Measurements from ENCODE around the gene SPACA7.
"Not testable (repeated sequence)": the region's sequence is repeated elsewhere in the genome, so short reads cannot be mapped to it uniquely, and the experiment has no call there.

SPACA7 gene

GRCh38 chr13:112424098-112424497 lies 47.9 kb downstream of the SPACA7 start:
- no peak for DNase-seq (ENCODE audit: low read depth in 2 of 2)

- DNase-seq (ENCODE audit: low read depth in 2 of 2) = no peak
Measured at GRCh38 chr13:112428704-112429103, 52.5 kb downstream of the SPACA7 start.

GRCh38 chr13:112431734-112432133 lies 55.6 kb downstream of the SPACA7 start:
- no peak for DNase-seq (ENCODE audit: low read depth in 2 of 2)

GRCh38 chr13:112432734-112433133 lies 56.6 kb downstream of the SPACA7 start:
- DNase-seq (ENCODE audit: low read depth in 2 of 2) = not testable (repeated sequence)

GRCh38 chr13:112433517-112433916 lies 57.4 kb downstream of the SPACA7 start:
- DNase-seq (ENCODE audit: low read depth in 2 of 2) = not testable (repeated sequence)

- DNase-seq (ENCODE audit: low read depth in 2 of 2) = no peak
Measured at GRCh38 chr13:112434032-112434431, 57.9 kb downstream of the SPACA7 start.

- no peak for DNase-seq (ENCODE audit: low read depth in 2 of 2)
Measured at GRCh38 chr13:112434937-112435523, 58.9 kb downstream of the SPACA7 start.

- no peak for DNase-seq (ENCODE audit: low read depth in 2 of 2)
Measured at GRCh38 chr13:112435973-112436372, 59.8 kb downstream of the SPACA7 start.

- no peak for DNase-seq (ENCODE audit: low read depth in 2 of 2)
Measured at GRCh38 chr13:112438094-112438493, 61.9 kb downstream of the SPACA7 start.

- no peak for DNase-seq (ENCODE audit: low read depth in 2 of 2)
Measured at GRCh38 chr13:112438515-112438914, 62.4 kb downstream of the SPACA7 start.

- no peak for DNase-seq (ENCODE audit: low read depth in 2 of 2)
Measured at GRCh38 chr13:112441226-112441625, 65.1 kb downstream of the SPACA7 start.

GRCh38 chr13:112441779-112442310 lies 65.7 kb downstream of the SPACA7 start:
- DNase-seq (ENCODE audit: low read depth in 2 of 2) = no peak

GRCh38 chr13:112442483-112443090 lies 66.4 kb downstream of the SPACA7 start:
- DNase-seq (ENCODE audit: low read depth in 2 of 2) = no peak

- no peak for DNase-seq (ENCODE audit: low read depth in 2 of 2)
Measured at GRCh38 chr13:112443191-112443994, 67.2 kb downstream of the SPACA7 start.

GRCh38 chr13:112443995-112444311 lies 67.8 kb downstream of the SPACA7 start:
- no peak for DNase-seq (ENCODE audit: low read depth in 2 of 2)

GRCh38 chr13:112444416-112445399 lies 68.6 kb downstream of the SPACA7 start:
- DNase-seq (ENCODE audit: low read depth in 2 of 2) = no peak

GRCh38 chr13:112445411-112446271 lies 69.5 kb downstream of the SPACA7 start:
- no peak for DNase-seq (ENCODE audit: low read depth in 2 of 2)

- DNase-seq (ENCODE audit: low read depth in 2 of 2) = no peak
Measured at GRCh38 chr13:112446347-112446861, 70.2 kb downstream of the SPACA7 start.

- DNase-seq (ENCODE audit: low read depth in 2 of 2) = no peak
Measured at GRCh38 chr13:112446867-112447266, 70.7 kb downstream of the SPACA7 start.

- DNase-seq (ENCODE audit: low read depth in 2 of 2) = no peak
Measured at GRCh38 chr13:112447306-112447705, 71.2 kb downstream of the SPACA7 start.
